ENCODE results near the gene CNDP2.

Gene CNDP2

GRCh38 chr18:74501386-74501785, 5.2 kb downstream of the CNDP2 start:
- DNase-seq, result no peak

GRCh38 chr18:74503137-74503536, 7.0 kb downstream of the CNDP2 start:
- no peak for DNase-seq

GRCh38 chr18:74505776-74506175, 9.6 kb downstream of the CNDP2 start:
- DNase-seq, result no peak

GRCh38 chr18:74506448-74507084, 10.4 kb downstream of the CNDP2 start:
- no peak for DNase-seq

GRCh38 chr18:74507097-74507881, 11.1 kb downstream of the CNDP2 start:
- no peak for DNase-seq

- no peak for DNase-seq
Observed at GRCh38 chr18:74507927-74508326, 11.8 kb downstream of the CNDP2 start.

- no peak for DNase-seq
Observed at GRCh38 chr18:74508366-74508765, 12.2 kb downstream of the CNDP2 start.

GRCh38 chr18:74508821-74509225, 12.7 kb downstream of the CNDP2 start:
- no peak for DNase-seq

- no peak for DNase-seq
Observed at GRCh38 chr18:74509856-74510769, 13.9 kb downstream of the CNDP2 start.

GRCh38 chr18:74510770-74511095, 14.6 kb downstream of the CNDP2 start:
- no peak for DNase-seq

GRCh38 chr18:74511823-74512222, 15.7 kb downstream of the CNDP2 start:
- DNase-seq, result no peak

GRCh38 chr18:74512321-74513053, 16.3 kb downstream of the CNDP2 start:
- DNase-seq, result no peak

- no peak for DNase-seq
Observed at GRCh38 chr18:74513149-74513882, 17.2 kb downstream of the CNDP2 start.

- DNase-seq, result no peak
Observed at GRCh38 chr18:74513883-74514205, 17.7 kb downstream of the CNDP2 start.

GRCh38 chr18:74514860-74515495, 18.8 kb downstream of the CNDP2 start:
- no peak for DNase-seq

- no peak for DNase-seq
Observed at GRCh38 chr18:74515620-74516231, 19.6 kb downstream of the CNDP2 start.

GRCh38 chr18:74516271-74517235, 20.4 kb downstream of the CNDP2 start:
- no peak for DNase-seq

- no peak for DNase-seq
Observed at GRCh38 chr18:74517236-74517630, 21.1 kb downstream of the CNDP2 start.

GRCh38 chr18:74518456-74519295, 22.5 kb downstream of the CNDP2 start:
- no peak for DNase-seq

Data from NCI-H524 (cell line).